ENCODE measurements around the gene KIAA1755.

- TF ChIP-seq, protein P1, sequence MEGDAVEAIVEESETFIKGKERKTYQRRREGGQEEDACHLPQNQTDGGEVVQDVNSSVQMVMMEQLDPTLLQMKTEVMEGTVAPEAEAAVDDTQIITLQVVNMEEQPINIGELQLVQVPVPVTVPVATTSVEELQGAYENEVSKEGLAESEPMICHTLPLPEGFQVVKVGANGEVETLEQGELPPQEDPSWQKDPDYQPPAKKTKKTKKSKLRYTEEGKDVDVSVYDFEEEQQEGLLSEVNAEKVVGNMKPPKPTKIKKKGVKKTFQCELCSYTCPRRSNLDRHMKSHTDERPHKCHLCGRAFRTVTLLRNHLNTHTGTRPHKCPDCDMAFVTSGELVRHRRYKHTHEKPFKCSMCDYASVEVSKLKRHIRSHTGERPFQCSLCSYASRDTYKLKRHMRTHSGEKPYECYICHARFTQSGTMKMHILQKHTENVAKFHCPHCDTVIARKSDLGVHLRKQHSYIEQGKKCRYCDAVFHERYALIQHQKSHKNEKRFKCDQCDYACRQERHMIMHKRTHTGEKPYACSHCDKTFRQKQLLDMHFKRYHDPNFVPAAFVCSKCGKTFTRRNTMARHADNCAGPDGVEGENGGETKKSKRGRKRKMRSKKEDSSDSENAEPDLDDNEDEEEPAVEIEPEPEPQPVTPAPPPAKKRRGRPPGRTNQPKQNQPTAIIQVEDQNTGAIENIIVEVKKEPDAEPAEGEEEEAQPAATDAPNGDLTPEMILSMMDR (IDR thresholded peaks at IDR 0.05), result no peak
- no peak for TF ChIP-seq EZH2phosphoT487 (IDR thresholded peaks at IDR 0.05)
- TF ChIP-seq EZH2 (IDR thresholded peaks at IDR 0.05), result no peak
These were observed 59.2 kb downstream of the KIAA1755 start for GRCh38 chr20:38201356-38201755.

Measured in neural progenitor cell (in vitro differentiated cells).